Measurements from ENCODE around the gene RWDD3. TPM values are rescaled to one million over a fixed set of nuclear protein-coding genes. Genes with fewer than 3 reads are reported as not detected.

Gene RWDD3
- total RNA-seq, 1 donor from 2014 or later, result 12.3 TPM

GRCh38 chr1:95255826-95256225 lies 21.8 kb downstream of the RWDD3 start:
- no peaks in the 10 kb centered on the region for H3K27me3 ChIP-seq (ENCODE audit: control insufficient read depth, insufficient read depth, low read length)
- TF ChIP-seq CTCF (IDR thresholded peaks at IDR 0.05; ENCODE audit: insufficient read depth, low read length, poor library complexity, severe bottlenecking), result no peak
- H3K4me3 ChIP-seq (ENCODE audit: low read depth, low read length), result no peak overlapping the region
- no peak for DNase-seq (ENCODE audit: low read depth)
- H3K36me3 ChIP-seq (ENCODE audit: control insufficient read depth, insufficient read depth, low read length), result no peaks in the 10 kb centered on the region

- Histone ChIP-seq H3K27me3 (ENCODE audit: control insufficient read depth, insufficient read depth, low read length) (no peaks in the 10 kb centered on the region), H3K36me3 (ENCODE audit: control insufficient read depth, insufficient read depth, low read length) (no peaks in the 10 kb centered on the region), H3K4me3 (ENCODE audit: low read depth, low read length) (no peak overlapping the region)
- no peak for TF ChIP-seq CTCF (IDR thresholded peaks at IDR 0.05; ENCODE audit: insufficient read depth, low read length, poor library complexity, severe bottlenecking)
- no peak for DNase-seq (ENCODE audit: low read depth)
Observed at GRCh38 chr1:95257758-95258157, 23.7 kb downstream of the RWDD3 start.

GRCh38 chr1:95259245-95259644 lies 25.2 kb downstream of the RWDD3 start:
- no peaks in the 10 kb centered on the region for H3K36me3 ChIP-seq (ENCODE audit: control insufficient read depth, insufficient read depth, low read length)
- no peaks in the 10 kb centered on the region for H3K27me3 ChIP-seq (ENCODE audit: control insufficient read depth, insufficient read depth, low read length)
- no peak for TF ChIP-seq CTCF (IDR thresholded peaks at IDR 0.05; ENCODE audit: insufficient read depth, low read length, poor library complexity, severe bottlenecking)
- no peak for DNase-seq (ENCODE audit: low read depth)
- H3K4me3 ChIP-seq (ENCODE audit: low read depth, low read length), result no peak overlapping the region

GRCh38 chr1:95262913-95263312 lies 28.9 kb downstream of the RWDD3 start:
- Histone ChIP-seq H3K36me3 (ENCODE audit: control insufficient read depth, insufficient read depth, low read length) (no peaks in the 10 kb centered on the region), H3K4me3 (ENCODE audit: low read depth, low read length) (no peak overlapping the region), H3K27me3 (ENCODE audit: control insufficient read depth, insufficient read depth, low read length) (no peaks in the 10 kb centered on the region)
- TF ChIP-seq CTCF (IDR thresholded peaks at IDR 0.05; ENCODE audit: insufficient read depth, low read length, poor library complexity, severe bottlenecking), result no peak
- no peak for DNase-seq (ENCODE audit: low read depth)

- TF ChIP-seq CTCF (IDR thresholded peaks at IDR 0.05; ENCODE audit: insufficient read depth, low read length, poor library complexity, severe bottlenecking), result no peak
- Histone ChIP-seq H3K4me3 (ENCODE audit: low read depth, low read length) (no peak overlapping the region), H3K36me3 (ENCODE audit: control insufficient read depth, insufficient read depth, low read length) (no peaks in the 10 kb centered on the region), H3K27me3 (ENCODE audit: control insufficient read depth, insufficient read depth, low read length) (no peaks in the 10 kb centered on the region)
- DNase-seq (ENCODE audit: low read depth), result no peak
Observed at GRCh38 chr1:95263450-95263849, 29.4 kb downstream of the RWDD3 start.

GRCh38 chr1:95265106-95265505 lies 31.1 kb downstream of the RWDD3 start:
- Histone ChIP-seq H3K4me3 (ENCODE audit: low read depth, low read length) (no peak overlapping the region), H3K36me3 (ENCODE audit: control insufficient read depth, insufficient read depth, low read length) (no peaks in the 10 kb centered on the region), H3K27me3 (ENCODE audit: control insufficient read depth, insufficient read depth, low read length) (no peaks in the 10 kb centered on the region)
- TF ChIP-seq CTCF (IDR thresholded peaks at IDR 0.05; ENCODE audit: insufficient read depth, low read length, poor library complexity, severe bottlenecking), result no peak
- DNase-seq (ENCODE audit: low read depth), result no peak
